Astrocyte (in vitro differentiated cells and primary cell): ENCODE data around the gene ZNF816.

ENCODE experiments used
- EZH2 ChIP-seq: IDR thresholded peaks from 2 replicates; pipeline ENCODE4 v1.6.1; 2012; ENCODE audit warnings: mild to moderate bottlenecking, low read length, inconsistent platforms; ENCODE audit not compliant: insufficient read depth
- TF ChIP-seq, protein P1 (sequence below): IDR thresholded peaks from 2 replicates; pipeline ENCODE4 v1.5.1; 2011; ENCODE audit warnings: low read depth, mild to moderate bottlenecking, inconsistent platforms, low read length, moderate library complexity; ENCODE audit not compliant: insufficient read depth

DNA sequence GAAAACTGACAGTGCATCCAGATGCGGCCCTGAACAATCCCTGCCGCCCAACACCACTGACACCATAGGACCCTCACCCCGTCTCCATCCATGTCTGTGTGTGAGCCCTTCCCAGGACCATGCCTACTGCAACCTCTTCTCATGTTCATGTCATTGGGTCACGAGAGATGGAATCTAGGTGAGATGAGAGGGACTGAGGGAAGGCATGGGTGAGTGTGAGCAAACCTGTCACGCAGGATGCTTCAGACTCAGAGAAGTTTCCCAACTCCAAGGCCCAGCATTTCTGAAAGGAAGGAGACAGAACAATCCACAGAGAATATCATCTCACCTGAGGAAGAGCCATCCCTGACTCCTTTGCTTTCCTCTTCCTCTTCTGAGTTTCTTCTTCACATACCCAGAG lies 45.1 kb downstream of the ZNF816 start:
- TF ChIP-seq, protein P1, sequence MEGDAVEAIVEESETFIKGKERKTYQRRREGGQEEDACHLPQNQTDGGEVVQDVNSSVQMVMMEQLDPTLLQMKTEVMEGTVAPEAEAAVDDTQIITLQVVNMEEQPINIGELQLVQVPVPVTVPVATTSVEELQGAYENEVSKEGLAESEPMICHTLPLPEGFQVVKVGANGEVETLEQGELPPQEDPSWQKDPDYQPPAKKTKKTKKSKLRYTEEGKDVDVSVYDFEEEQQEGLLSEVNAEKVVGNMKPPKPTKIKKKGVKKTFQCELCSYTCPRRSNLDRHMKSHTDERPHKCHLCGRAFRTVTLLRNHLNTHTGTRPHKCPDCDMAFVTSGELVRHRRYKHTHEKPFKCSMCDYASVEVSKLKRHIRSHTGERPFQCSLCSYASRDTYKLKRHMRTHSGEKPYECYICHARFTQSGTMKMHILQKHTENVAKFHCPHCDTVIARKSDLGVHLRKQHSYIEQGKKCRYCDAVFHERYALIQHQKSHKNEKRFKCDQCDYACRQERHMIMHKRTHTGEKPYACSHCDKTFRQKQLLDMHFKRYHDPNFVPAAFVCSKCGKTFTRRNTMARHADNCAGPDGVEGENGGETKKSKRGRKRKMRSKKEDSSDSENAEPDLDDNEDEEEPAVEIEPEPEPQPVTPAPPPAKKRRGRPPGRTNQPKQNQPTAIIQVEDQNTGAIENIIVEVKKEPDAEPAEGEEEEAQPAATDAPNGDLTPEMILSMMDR, result no peak
- no peak for TF ChIP-seq EZH2
